Loucy (cell line): ENCODE results near the gene MAN1C1.

Experiments
- H2AFZ ChIP-seq: fragments of 200-600 bp; sonication (generic); 2 replicates; pipeline ENCODE4 v1.6.0; 2016; ENCODE audit warnings: antibody characterized with exemption, mild to moderate bottlenecking, low read length, moderate library complexity
- H3F3A ChIP-seq: fragments of 200-600 bp; 2 replicates; pipeline ENCODE4 v1.6.0; 2016; ENCODE audit warnings: antibody characterized with exemption, low read depth, mild to moderate bottlenecking
- H3K27me3 ChIP-seq: fragments of 200-600 bp; sonication (generic); 2 replicates; pipeline ENCODE4 v1.6.1; 2014; ENCODE audit warnings: low read length, mild to moderate bottlenecking; ENCODE audit not compliant: insufficient read depth, poor library complexity, severe bottlenecking
- H3K36me3 ChIP-seq: fragments of 200-600 bp; sonication (generic); 2 replicates; pipeline ENCODE4 v1.6.1; 2016; ENCODE audit warnings: low read length; ENCODE audit not compliant: insufficient read depth
- H3K4me1 ChIP-seq: fragments of 200-600 bp; sonication (generic); 2 replicates; pipeline ENCODE4 v1.5.1; 2014; ENCODE audit warnings: low read length, mild to moderate bottlenecking; ENCODE audit not compliant: insufficient read depth, poor library complexity, severe bottlenecking
- H3K4me2 ChIP-seq: fragments of 200-600 bp; sonication (generic); 2 replicates; pipeline ENCODE4 v1.6.0; 2014; ENCODE audit warnings: antibody characterized with exemption, low read length, low read depth, mild to moderate bottlenecking; ENCODE audit not compliant: poor library complexity, severe bottlenecking
- H3K4me3 ChIP-seq: fragments of 200-600 bp; sonication (generic); 2 replicates; pipeline ENCODE4 v1.5.1; 2014; ENCODE audit warnings: low read length, mild to moderate bottlenecking, mixed read lengths; ENCODE audit not compliant: poor library complexity, severe bottlenecking
- H3K79me2 ChIP-seq: fragments of 200-600 bp; sonication (generic); 2 replicates; pipeline ENCODE4 v1.6.1; 2014; ENCODE audit warnings: low read length; ENCODE audit not compliant: insufficient read depth
- H3K9ac ChIP-seq: fragments of 200-600 bp; sonication (generic); 2 replicates; pipeline ENCODE4 v1.6.0; 2014; ENCODE audit warnings: mild to moderate bottlenecking, low read depth, low read length, moderate library complexity; ENCODE audit not compliant: poor library complexity, severe bottlenecking
- H3K9me2 ChIP-seq: fragments of 200-600 bp; sonication (generic); replicated peaks from 2 replicates; pipeline ENCODE4 v1.6.1; 2016; ENCODE audit warnings: low read depth, low read length, mixed read lengths
- H3K9me3 ChIP-seq: fragments of 200-600 bp; sonication (generic); 2 replicates; pipeline ENCODE4 v1.6.1; 2014; ENCODE audit warnings: mild to moderate bottlenecking, antibody characterized with exemption, low read length, low read depth; ENCODE audit not compliant: insufficient read depth
- H4K20me1 ChIP-seq: fragments of 200-600 bp; sonication (generic); 2 replicates; pipeline ENCODE4 v1.6.0; 2014; ENCODE audit warnings: antibody characterized with exemption, low read length, mild to moderate bottlenecking; ENCODE audit not compliant: insufficient read depth, poor library complexity, severe bottlenecking
- EZH2phosphoT487 ChIP-seq: fragments of 200-600 bp; IDR thresholded peaks from 2 replicates; pipeline ENCODE4 v1.6.1; 2018; ENCODE audit warnings: antibody characterized with exemption, mild to moderate bottlenecking, moderate library complexity, borderline replicate concordance
- TF ChIP-seq, protein P1 (sequence below): fragments of 200-600 bp; sonication (generic); conservative IDR thresholded peaks from 2 replicates; pipeline ENCODE4 v1.5.1; 2014; ENCODE audit warnings: mild to moderate bottlenecking, antibody characterized with exemption, low read length

MAN1C1 gene

DNA sequence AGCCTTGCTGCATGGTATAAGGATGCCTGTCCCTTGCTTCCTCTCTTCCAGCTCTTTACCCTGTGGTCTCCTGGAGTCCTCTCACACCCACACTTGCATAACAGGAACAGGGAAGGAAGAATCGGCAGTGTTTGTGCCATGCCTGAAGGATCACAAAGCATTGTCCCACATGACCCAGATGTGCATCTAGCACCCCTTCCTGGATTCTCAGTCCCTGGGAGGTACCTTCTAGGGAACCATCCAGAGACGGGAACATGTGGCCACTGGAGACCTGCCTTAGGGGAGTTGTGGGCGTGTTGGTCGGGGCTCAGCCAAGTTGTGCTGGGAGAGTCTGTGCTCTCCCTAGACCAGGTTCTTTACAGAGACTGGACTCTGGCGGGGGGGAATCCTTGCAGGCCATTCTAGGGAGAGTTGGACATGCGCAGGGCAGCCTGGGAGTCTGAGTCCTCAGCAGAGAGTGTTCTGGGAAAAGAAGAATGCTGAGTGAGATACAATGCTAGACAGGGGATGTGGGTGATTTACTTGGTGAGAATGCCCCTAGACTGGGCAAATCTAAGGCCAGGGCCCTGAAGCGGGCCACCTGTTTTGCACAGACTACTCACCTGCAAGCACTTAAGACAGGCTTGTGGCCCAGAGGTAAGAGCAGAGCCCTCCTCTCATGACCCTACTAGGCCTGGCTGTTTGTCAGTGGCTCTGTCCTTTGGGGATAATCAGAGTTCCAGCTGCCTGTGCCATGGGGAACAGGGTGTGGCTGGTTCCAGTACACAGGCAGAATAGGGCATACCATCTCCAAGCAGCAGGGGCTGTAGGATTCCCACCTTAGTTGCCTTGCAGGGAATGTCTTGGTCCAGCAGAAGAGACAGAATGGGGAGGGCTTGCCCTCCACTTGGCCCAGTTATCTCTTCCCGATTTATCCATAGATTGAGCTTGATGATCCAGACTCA lies 89.8 kb downstream of the MAN1C1 start:
- H3K4me1 ChIP-seq, result peaks cover 16% of the 10 kb centered on the region
- H3K36me3 ChIP-seq, result no peaks in the 10 kb centered on the region
- TF ChIP-seq EZH2phosphoT487, result no peak
- TF ChIP-seq, protein P1, sequence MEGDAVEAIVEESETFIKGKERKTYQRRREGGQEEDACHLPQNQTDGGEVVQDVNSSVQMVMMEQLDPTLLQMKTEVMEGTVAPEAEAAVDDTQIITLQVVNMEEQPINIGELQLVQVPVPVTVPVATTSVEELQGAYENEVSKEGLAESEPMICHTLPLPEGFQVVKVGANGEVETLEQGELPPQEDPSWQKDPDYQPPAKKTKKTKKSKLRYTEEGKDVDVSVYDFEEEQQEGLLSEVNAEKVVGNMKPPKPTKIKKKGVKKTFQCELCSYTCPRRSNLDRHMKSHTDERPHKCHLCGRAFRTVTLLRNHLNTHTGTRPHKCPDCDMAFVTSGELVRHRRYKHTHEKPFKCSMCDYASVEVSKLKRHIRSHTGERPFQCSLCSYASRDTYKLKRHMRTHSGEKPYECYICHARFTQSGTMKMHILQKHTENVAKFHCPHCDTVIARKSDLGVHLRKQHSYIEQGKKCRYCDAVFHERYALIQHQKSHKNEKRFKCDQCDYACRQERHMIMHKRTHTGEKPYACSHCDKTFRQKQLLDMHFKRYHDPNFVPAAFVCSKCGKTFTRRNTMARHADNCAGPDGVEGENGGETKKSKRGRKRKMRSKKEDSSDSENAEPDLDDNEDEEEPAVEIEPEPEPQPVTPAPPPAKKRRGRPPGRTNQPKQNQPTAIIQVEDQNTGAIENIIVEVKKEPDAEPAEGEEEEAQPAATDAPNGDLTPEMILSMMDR, result no peak
- no peaks in the 10 kb centered on the region for H3F3A ChIP-seq
- no peak overlapping the region for H2AFZ ChIP-seq
- no peak overlapping the region for H3K9ac ChIP-seq
- no peak overlapping the region for H3K4me2 ChIP-seq
- H3K27me3 ChIP-seq, result no peaks in the 10 kb centered on the region
- H3K9me2 ChIP-seq, result no peaks in the 10 kb centered on the region
- no peaks in the 10 kb centered on the region for H3K9me3 ChIP-seq
- H3K79me2 ChIP-seq, result no peaks in the 10 kb centered on the region
- H3K4me3 ChIP-seq, result no peak overlapping the region
- no peaks in the 10 kb centered on the region for H4K20me1 ChIP-seq

DNA sequence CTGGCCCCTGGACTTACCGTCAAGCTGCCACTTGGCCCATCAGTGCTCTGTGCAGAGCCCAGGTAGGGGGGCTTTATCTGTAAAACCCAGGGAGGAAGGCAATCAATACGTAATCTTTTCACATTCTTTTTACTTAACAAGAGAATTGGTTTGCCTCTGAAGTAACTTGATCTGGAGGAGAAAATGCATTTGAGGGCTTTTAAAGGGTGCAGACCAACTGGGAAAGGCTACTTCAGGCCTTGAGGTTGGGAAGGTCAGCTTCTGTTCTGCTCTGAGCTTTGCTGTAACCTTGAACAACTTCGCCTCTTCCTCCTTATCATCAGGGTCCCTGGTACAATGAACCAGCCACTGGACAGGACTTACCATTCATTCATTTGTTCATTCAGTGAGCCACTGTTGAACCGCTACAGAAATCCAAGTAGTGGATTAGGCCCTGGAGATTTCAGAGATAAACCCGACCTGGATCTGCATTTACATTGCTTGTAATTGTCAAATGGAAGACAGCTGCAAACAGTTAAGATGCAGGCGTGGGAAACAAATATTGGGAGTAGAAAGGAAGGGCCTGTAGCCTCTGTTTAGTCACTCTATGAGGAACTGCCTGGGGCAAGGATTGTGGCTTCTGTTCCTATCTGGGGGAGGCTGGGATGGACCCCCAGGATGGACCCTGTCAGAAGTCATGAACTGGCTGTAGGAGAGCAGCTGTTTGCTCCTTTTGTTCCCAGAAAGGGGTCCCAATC lies 90.9 kb downstream of the MAN1C1 start:
- Histone ChIP-seq H3K4me3 (no peak overlapping the region), H2AFZ (no peak overlapping the region)

DNA sequence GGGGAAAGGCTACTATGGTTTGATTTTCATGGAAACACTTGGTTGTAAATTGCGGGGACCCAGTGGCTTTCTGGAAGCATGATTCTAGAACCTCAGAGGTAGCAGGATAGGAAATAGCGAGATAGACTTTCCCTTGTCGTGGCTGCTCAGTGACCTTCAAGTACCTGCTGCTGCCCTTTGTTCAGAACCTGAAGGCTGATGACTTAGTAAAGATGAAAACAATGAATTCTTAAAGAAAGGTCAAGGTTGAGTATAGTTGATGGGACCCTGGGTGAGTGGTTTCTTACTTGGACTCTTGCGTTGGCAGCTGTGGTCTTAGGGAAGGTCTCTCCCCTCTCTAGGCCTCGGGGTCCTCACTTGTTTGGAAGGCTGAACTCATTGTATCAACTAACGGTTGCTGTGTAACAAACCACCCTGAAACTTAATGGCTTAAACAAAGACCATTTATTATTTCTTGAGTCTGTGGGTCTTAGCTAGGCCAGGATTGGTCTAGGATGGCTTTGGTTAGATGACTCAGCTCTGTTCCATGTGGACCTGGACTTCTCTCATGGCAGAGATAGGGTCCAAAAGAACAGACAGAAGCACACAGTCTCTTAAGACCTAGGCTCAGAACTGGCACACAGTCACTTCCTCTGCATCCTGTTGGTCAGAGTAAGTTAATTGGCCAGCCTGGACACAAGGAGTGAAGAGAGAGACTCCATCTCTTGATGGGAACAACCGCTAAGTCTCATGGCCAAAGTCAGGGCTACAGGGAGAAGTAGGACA lies 94.2 kb downstream of the MAN1C1 start:
- no peak overlapping the region for H2AFZ ChIP-seq
- TF ChIP-seq, protein P1, result no peak
- TF ChIP-seq EZH2phosphoT487, result no peak
- H3K9me2 ChIP-seq, result no peaks in the 10 kb centered on the region
- H3K9me3 ChIP-seq, result no peaks in the 10 kb centered on the region
- no peaks in the 10 kb centered on the region for H3K27me3 ChIP-seq
- H3K4me1 ChIP-seq, result no peaks in the 10 kb centered on the region
- H3K4me2 ChIP-seq, result no peak overlapping the region
- no peak overlapping the region for H3K9ac ChIP-seq
- H4K20me1 ChIP-seq, result no peaks in the 10 kb centered on the region
- H3K36me3 ChIP-seq, result no peaks in the 10 kb centered on the region
- no peaks in the 10 kb centered on the region for H3F3A ChIP-seq
- H3K79me2 ChIP-seq, result no peaks in the 10 kb centered on the region
- no peak overlapping the region for H3K4me3 ChIP-seq

More for the DNA sequence above, 90.9 kb downstream of the MAN1C1 start:
- TF ChIP-seq, protein P1, result no peak
- no peak for TF ChIP-seq EZH2phosphoT487
- no peaks in the 10 kb centered on the region for H3K9me3 ChIP-seq
- H3K4me1 ChIP-seq, result peaks cover 16% of the 10 kb centered on the region
- H4K20me1 ChIP-seq, result no peaks in the 10 kb centered on the region
- H3K36me3 ChIP-seq, result no peaks in the 10 kb centered on the region
- H3K9me2 ChIP-seq, result no peaks in the 10 kb centered on the region
- no peak overlapping the region for H3K4me2 ChIP-seq
- no peaks in the 10 kb centered on the region for H3K27me3 ChIP-seq
- no peak overlapping the region for H3K9ac ChIP-seq
- H3K79me2 ChIP-seq, result no peaks in the 10 kb centered on the region
- no peaks in the 10 kb centered on the region for H3F3A ChIP-seq
